ENCODE results near the gene CNBD2. TPM values are rescaled to one million over a fixed set of nuclear protein-coding genes. Genes with fewer than 3 reads are reported as not detected.
"Not testable (repeated sequence)": the region's sequence is repeated elsewhere in the genome, so short reads cannot be mapped to it uniquely, and the experiment has no call there.

Gene CNBD2
- total and polyA plus RNA-seq, 4 donors = 1.7 to 13.6 (median 5.4) TPM

GRCh38 chr20:35954907-35955251 lies 13.5 kb upstream of the CNBD2 start:
- peak overlapping the region; percentile 60 for H3K4me3 ChIP-seq
- H3K9ac ChIP-seq (ENCODE audit: insufficient read depth in 1 of 2, low read length in 2 of 2) = peak overlapping the region in 1 of 2 donors; percentile 98
- H3K4me1 ChIP-seq (ENCODE audit: control insufficient read depth in 5 of 5, insufficient read depth in 5 of 5, low read length in 5 of 5) = peaks cover 5 to 19% (median 13%) of the 10 kb centered on the region in 5 donors
- peaks cover 0 to 8% (median 0%) of the 10 kb centered on the region in 4 donors for H3K36me3 ChIP-seq (ENCODE audit: control insufficient read depth in 4 of 4, insufficient read depth in 4 of 4, low read length in 4 of 4)
- no peaks in the 10 kb centered on the region for H3K9me3 ChIP-seq (ENCODE audit: control insufficient read depth in 4 of 4, insufficient read depth in 3 of 4, low read length in 3 of 4)
- peak overlapping the region; percentile 98 to 99 for H3K27ac ChIP-seq (ENCODE audit: low read depth in 1 of 2, low read length in 1 of 2)
- TF ChIP-seq, protein P1, sequence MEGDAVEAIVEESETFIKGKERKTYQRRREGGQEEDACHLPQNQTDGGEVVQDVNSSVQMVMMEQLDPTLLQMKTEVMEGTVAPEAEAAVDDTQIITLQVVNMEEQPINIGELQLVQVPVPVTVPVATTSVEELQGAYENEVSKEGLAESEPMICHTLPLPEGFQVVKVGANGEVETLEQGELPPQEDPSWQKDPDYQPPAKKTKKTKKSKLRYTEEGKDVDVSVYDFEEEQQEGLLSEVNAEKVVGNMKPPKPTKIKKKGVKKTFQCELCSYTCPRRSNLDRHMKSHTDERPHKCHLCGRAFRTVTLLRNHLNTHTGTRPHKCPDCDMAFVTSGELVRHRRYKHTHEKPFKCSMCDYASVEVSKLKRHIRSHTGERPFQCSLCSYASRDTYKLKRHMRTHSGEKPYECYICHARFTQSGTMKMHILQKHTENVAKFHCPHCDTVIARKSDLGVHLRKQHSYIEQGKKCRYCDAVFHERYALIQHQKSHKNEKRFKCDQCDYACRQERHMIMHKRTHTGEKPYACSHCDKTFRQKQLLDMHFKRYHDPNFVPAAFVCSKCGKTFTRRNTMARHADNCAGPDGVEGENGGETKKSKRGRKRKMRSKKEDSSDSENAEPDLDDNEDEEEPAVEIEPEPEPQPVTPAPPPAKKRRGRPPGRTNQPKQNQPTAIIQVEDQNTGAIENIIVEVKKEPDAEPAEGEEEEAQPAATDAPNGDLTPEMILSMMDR (IDR thresholded peaks at IDR 0.05; ENCODE audit: control extremely low read depth, extremely low read depth) = no peak
- peak in 2 of 3 donors; percentile 61 to 75 for DNase-seq
- 1 to 2% methylated on average over 19 of the region's 19 CpGs for WGBS, 2 donors
- no peaks in the 10 kb centered on the region for H3K27me3 ChIP-seq (ENCODE audit: control insufficient read depth in 3 of 3, insufficient read depth in 3 of 3, low read length in 2 of 3)
- no peak for ATAC-seq (ENCODE audit: insufficient read depth, low FRiP score)

DNA sequence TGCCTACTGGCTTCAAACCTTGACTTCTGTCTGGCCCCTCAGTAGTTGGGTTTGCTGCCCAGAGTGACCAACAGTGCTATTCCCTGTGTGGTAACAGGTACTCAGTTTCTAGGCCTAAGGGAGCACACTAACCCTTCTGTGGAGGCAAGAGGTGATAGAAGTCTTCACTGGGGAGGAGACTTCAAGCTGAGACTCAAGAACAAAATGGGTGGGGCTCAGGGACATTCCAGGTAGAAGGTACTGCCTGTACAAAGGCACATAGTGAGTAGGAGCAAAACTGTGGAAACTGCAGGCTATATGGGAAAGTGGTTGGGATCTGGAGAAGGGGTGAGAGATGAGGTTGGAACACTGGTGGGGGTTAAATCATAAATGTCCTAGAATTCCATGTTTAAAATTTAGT lies 11.8 kb upstream of the CNBD2 start:
- TF ChIP-seq, protein P1 (IDR thresholded peaks at IDR 0.05; ENCODE audit: control extremely low read depth, extremely low read depth) = no peak
- no peak for DNase-seq
- Histone ChIP-seq H3K9ac (ENCODE audit: insufficient read depth in 1 of 2, low read length in 2 of 2) (no peak overlapping the region), H3K4me1 (ENCODE audit: control insufficient read depth in 5 of 5, insufficient read depth in 5 of 5, low read length in 5 of 5) (peaks cover 5 to 19% (median 13%) of the 10 kb centered on the region in 5 donors), H3K36me3 (ENCODE audit: control insufficient read depth in 4 of 4, insufficient read depth in 4 of 4, low read length in 4 of 4) (peaks cover 0 to 8% (median 0%) of the 10 kb centered on the region in 4 donors), H3K9me3 (ENCODE audit: control insufficient read depth in 4 of 4, insufficient read depth in 3 of 4, low read length in 3 of 4) (no peaks in the 10 kb centered on the region), H3K4me3 (no peak overlapping the region), H3K27ac (ENCODE audit: low read depth in 1 of 2, low read length in 1 of 2) (no peak overlapping the region), H3K27me3 (ENCODE audit: control insufficient read depth in 3 of 3, insufficient read depth in 3 of 3, low read length in 2 of 3) (no peaks in the 10 kb centered on the region)
- no peak for ATAC-seq (ENCODE audit: insufficient read depth, low FRiP score)

- not testable (repeated sequence) for H3K27me3 ChIP-seq (ENCODE audit: control insufficient read depth in 3 of 3, insufficient read depth in 3 of 3, low read length in 2 of 3); H3K27ac ChIP-seq (ENCODE audit: low read depth in 1 of 2, low read length in 1 of 2); H3K4me3 ChIP-seq; H3K36me3 ChIP-seq (ENCODE audit: control insufficient read depth in 4 of 4, insufficient read depth in 4 of 4, low read length in 4 of 4); H3K9me3 ChIP-seq (ENCODE audit: control insufficient read depth in 4 of 4, insufficient read depth in 3 of 4, low read length in 3 of 4); H3K4me1 ChIP-seq (ENCODE audit: control insufficient read depth in 5 of 5, insufficient read depth in 5 of 5, low read length in 5 of 5); ATAC-seq (ENCODE audit: insufficient read depth, low FRiP score); H3K9ac ChIP-seq (ENCODE audit: insufficient read depth in 1 of 2, low read length in 2 of 2); DNase-seq
- WGBS, 2 donors = 84 to 86% methylated on average over 6 of the region's 6 CpGs
Observed at GRCh38 chr20:35959291-35959690, 9.1 kb upstream of the CNBD2 start.

- TF ChIP-seq, protein P1 (IDR thresholded peaks at IDR 0.05; ENCODE audit: control extremely low read depth, extremely low read depth) = no peak
- H3K27ac ChIP-seq (ENCODE audit: low read depth in 1 of 2, low read length in 1 of 2) = no peak overlapping the region
- H3K36me3 ChIP-seq (ENCODE audit: control insufficient read depth in 4 of 4, insufficient read depth in 4 of 4, low read length in 4 of 4) = no peaks in the 10 kb centered on the region
- no peak overlapping the region for H3K4me3 ChIP-seq
- H3K9ac ChIP-seq (ENCODE audit: insufficient read depth in 1 of 2, low read length in 2 of 2) = no peak overlapping the region
- no peaks in the 10 kb centered on the region for H3K9me3 ChIP-seq (ENCODE audit: control insufficient read depth in 4 of 4, insufficient read depth in 3 of 4, low read length in 3 of 4)
- no peaks in the 10 kb centered on the region for H3K4me1 ChIP-seq (ENCODE audit: control insufficient read depth in 5 of 5, insufficient read depth in 5 of 5, low read length in 5 of 5)
- ATAC-seq (ENCODE audit: insufficient read depth, low FRiP score) (no peak), DNase-seq (no peak)
- WGBS, 2 donors = 92 to 93% methylated on average over 4 of the region's 4 CpGs
- H3K27me3 ChIP-seq (ENCODE audit: control insufficient read depth in 3 of 3, insufficient read depth in 3 of 3, low read length in 2 of 3) = no peaks in the 10 kb centered on the region
Observed at GRCh38 chr20:35963878-35964277, 4.5 kb upstream of the CNBD2 start.
